Measurements from ENCODE around the gene NRXN3. TPM values are rescaled to one million over a fixed set of nuclear protein-coding genes. Genes with fewer than 3 reads are reported as not detected.

Gene NRXN3
- total RNA-seq, 1 experiment from 2014 or later: not detected

DNA sequence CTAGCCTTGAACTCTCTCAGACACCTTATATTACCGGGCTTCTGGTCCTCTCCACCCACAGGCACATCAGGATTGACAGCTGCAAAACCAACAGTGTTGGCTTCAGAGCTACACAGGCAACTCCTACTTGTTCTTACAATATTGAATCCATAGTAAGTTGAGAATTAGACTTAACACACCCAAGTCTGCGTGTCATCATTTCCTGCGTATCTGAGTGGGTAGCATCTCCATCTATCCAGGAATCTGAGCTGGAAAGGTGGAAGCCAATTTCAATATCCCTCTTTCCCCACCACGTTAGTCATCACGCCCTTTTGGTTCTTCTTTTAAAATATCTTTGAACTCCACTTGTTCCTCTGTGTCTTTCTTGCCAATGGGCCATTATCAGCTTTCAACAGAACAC, 37.2 kb downstream of the NRXN3 start:
- no peak overlapping the region for H3K4me3 ChIP-seq (ENCODE audit: low read depth in 2 of 2, low read length in 2 of 2)
- peaks cover 3% of the 10 kb centered on the region; the same call in 1 of the 2 replicates for H3K9me3 ChIP-seq (ENCODE audit: control insufficient read depth, insufficient read depth, low read depth, low read length)
- H3K27me3 ChIP-seq (ENCODE audit: control insufficient read depth, insufficient read depth, low read length): no peaks in the 10 kb centered on the region
- intact Hi-C loops (cut with micrococcal nuclease; ENCODE audit: unreplicated experiment): no loop called here
- POLR2A ChIA-PET: no interaction called here
- DNase-seq (ENCODE audit: low read depth, low spot score) (no peak), ATAC-seq (no peak)
- TF ChIP-seq TCF7L2 (IDR thresholded peaks at IDR 0.05; ENCODE audit: low read depth, low read length): no peak
- no peaks in the 10 kb centered on the region for H3K36me3 ChIP-seq (ENCODE audit: control insufficient read depth, insufficient read depth, low read length)
- H3K4me1 ChIP-seq (ENCODE audit: control insufficient read depth, insufficient read depth, low read length): no peaks in the 10 kb centered on the region
- no TSS peak for BruUV-seq (replicated peaks)
- CTCF ChIA-PET: no interaction called here
- in situ Hi-C loops (cut with HindIII; ENCODE audit: low pct_unique_long_range_greater_than_20kb, low sequenced_read_pairs): no loop called here
- H3K27ac ChIP-seq (ENCODE audit: low read length): no peak overlapping the region

DNA sequence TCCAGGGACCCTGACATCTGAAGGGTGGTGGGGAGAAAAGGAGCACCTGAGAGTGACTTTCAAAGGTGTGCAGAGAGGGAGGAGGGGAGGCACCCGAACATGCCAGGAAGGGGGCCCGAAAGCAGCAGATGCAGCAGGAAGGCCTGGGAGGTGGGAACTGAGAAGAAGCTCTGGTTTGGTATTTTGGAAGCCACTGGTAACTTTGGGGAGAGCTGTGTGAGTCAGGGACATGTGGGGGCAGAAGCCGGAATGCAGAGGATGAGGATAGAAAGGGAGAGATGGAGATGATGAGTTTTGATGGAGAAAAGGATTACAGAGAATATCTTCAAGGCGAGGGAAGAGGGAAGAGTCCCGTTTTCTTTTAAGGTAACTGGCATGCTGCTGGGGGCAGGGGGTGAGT, 50.1 kb downstream of the NRXN3 start:
- intact Hi-C loops (cut with micrococcal nuclease; ENCODE audit: unreplicated experiment): no loop called here
- H3K36me3 ChIP-seq (ENCODE audit: control insufficient read depth, insufficient read depth, low read length): no peaks in the 10 kb centered on the region
- in situ Hi-C loops (cut with HindIII; ENCODE audit: low pct_unique_long_range_greater_than_20kb, low sequenced_read_pairs): no loop called here
- no peaks in the 10 kb centered on the region for H3K27me3 ChIP-seq (ENCODE audit: control insufficient read depth, insufficient read depth, low read length)
- no peaks in the 10 kb centered on the region for H3K4me1 ChIP-seq (ENCODE audit: control insufficient read depth, insufficient read depth, low read length)
- TF ChIP-seq TCF7L2 (IDR thresholded peaks at IDR 0.05; ENCODE audit: low read depth, low read length): no peak
- TF ChIP-seq, protein P1, sequence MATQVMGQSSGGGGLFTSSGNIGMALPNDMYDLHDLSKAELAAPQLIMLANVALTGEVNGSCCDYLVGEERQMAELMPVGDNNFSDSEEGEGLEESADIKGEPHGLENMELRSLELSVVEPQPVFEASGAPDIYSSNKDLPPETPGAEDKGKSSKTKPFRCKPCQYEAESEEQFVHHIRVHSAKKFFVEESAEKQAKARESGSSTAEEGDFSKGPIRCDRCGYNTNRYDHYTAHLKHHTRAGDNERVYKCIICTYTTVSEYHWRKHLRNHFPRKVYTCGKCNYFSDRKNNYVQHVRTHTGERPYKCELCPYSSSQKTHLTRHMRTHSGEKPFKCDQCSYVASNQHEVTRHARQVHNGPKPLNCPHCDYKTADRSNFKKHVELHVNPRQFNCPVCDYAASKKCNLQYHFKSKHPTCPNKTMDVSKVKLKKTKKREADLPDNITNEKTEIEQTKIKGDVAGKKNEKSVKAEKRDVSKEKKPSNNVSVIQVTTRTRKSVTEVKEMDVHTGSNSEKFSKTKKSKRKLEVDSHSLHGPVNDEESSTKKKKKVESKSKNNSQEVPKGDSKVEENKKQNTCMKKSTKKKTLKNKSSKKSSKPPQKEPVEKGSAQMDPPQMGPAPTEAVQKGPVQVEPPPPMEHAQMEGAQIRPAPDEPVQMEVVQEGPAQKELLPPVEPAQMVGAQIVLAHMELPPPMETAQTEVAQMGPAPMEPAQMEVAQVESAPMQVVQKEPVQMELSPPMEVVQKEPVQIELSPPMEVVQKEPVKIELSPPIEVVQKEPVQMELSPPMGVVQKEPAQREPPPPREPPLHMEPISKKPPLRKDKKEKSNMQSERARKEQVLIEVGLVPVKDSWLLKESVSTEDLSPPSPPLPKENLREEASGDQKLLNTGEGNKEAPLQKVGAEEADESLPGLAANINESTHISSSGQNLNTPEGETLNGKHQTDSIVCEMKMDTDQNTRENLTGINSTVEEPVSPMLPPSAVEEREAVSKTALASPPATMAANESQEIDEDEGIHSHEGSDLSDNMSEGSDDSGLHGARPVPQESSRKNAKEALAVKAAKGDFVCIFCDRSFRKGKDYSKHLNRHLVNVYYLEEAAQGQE (IDR thresholded peaks at IDR 0.05; ENCODE audit: insufficient read depth in 1 of 2, low read depth in 2 of 2, low read length in 1 of 2): no peak
- TF ChIP-seq, protein P2, sequence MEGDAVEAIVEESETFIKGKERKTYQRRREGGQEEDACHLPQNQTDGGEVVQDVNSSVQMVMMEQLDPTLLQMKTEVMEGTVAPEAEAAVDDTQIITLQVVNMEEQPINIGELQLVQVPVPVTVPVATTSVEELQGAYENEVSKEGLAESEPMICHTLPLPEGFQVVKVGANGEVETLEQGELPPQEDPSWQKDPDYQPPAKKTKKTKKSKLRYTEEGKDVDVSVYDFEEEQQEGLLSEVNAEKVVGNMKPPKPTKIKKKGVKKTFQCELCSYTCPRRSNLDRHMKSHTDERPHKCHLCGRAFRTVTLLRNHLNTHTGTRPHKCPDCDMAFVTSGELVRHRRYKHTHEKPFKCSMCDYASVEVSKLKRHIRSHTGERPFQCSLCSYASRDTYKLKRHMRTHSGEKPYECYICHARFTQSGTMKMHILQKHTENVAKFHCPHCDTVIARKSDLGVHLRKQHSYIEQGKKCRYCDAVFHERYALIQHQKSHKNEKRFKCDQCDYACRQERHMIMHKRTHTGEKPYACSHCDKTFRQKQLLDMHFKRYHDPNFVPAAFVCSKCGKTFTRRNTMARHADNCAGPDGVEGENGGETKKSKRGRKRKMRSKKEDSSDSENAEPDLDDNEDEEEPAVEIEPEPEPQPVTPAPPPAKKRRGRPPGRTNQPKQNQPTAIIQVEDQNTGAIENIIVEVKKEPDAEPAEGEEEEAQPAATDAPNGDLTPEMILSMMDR (IDR thresholded peaks at IDR 0.05): no peak
- no peak for TF ChIP-seq POLR2AphosphoS5 (IDR thresholded peaks at IDR 0.05; ENCODE audit: low read depth, low read length)
- TF ChIP-seq SIN3A (IDR thresholded peaks at IDR 0.05; ENCODE audit: borderline replicate concordance, insufficient read depth, low read depth, low read length): no peak
- no peak overlapping the region for H3K4me3 ChIP-seq (ENCODE audit: low read depth in 2 of 2, low read length in 2 of 2)
- ChIA-PET CTCF (no interaction called here), POLR2A (no interaction called here)
- DNase-seq (ENCODE audit: low read depth, low spot score) (no peak), ATAC-seq (no peak)
- H3K27ac ChIP-seq (ENCODE audit: low read length): no peak overlapping the region
- no peaks in the 10 kb centered on the region for H3K9me3 ChIP-seq (ENCODE audit: control insufficient read depth, insufficient read depth, low read depth, low read length)
- BruUV-seq (replicated peaks): no TSS peak

DNA sequence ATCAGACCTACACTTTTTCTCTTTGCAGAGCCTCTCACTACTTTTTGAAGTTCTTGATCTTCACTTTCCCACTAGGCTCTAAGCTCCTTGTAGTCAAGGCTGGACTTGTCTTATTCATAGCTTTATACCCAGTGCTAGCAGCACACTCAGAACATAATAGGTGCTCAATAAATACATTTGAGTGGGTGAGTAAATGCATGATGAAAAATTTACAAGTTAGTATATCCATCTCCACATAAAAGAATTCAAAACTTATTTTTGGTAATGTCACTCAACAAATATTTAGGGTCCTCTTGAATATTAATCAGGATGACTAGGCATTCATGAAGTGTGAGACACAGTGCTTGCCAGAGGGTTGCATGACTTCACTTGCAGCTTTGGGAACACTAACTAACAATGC, 52.6 kb downstream of the NRXN3 start:
- intact Hi-C loops (cut with micrococcal nuclease; ENCODE audit: unreplicated experiment): no loop called here
- BruUV-seq (replicated peaks): no TSS peak
- in situ Hi-C loops (cut with HindIII; ENCODE audit: low pct_unique_long_range_greater_than_20kb, low sequenced_read_pairs): no loop called here
- ATAC-seq (no peak), DNase-seq (ENCODE audit: low read depth, low spot score) (no peak)
- POLR2A ChIA-PET: no interaction called here
- no peaks in the 10 kb centered on the region for H3K27me3 ChIP-seq (ENCODE audit: control insufficient read depth, insufficient read depth, low read length)
- H3K4me1 ChIP-seq (ENCODE audit: control insufficient read depth, insufficient read depth, low read length): no peaks in the 10 kb centered on the region
- no peaks in the 10 kb centered on the region for H3K36me3 ChIP-seq (ENCODE audit: control insufficient read depth, insufficient read depth, low read length)
- H3K9me3 ChIP-seq (ENCODE audit: control insufficient read depth, insufficient read depth, low read depth, low read length): no peaks in the 10 kb centered on the region
- TF ChIP-seq SIN3A (IDR thresholded peaks at IDR 0.05; ENCODE audit: borderline replicate concordance, insufficient read depth, low read depth, low read length) (no peak), POLR2AphosphoS5 (IDR thresholded peaks at IDR 0.05; ENCODE audit: low read depth, low read length) (no peak), TCF7L2 (IDR thresholded peaks at IDR 0.05; ENCODE audit: low read depth, low read length) (no peak)
- TF ChIP-seq, protein P2 (IDR thresholded peaks at IDR 0.05): no peak
- TF ChIP-seq, protein P1 (IDR thresholded peaks at IDR 0.05; ENCODE audit: insufficient read depth in 1 of 2, low read depth in 2 of 2, low read length in 1 of 2): no peak
- no peak overlapping the region for H3K4me3 ChIP-seq (ENCODE audit: low read depth in 2 of 2, low read length in 2 of 2)
- H3K27ac ChIP-seq (ENCODE audit: low read length): no peak overlapping the region
- CTCF ChIA-PET: no interaction called here

Data from Panc1 (cell line).